ENCODE measurements around the gene DPYD.
"Not testable (repeated sequence)": the region's sequence is repeated elsewhere in the genome, so short reads cannot be mapped to it uniquely, and the experiment has no call there.

Gene DPYD

GRCh38 chr1:97351846-97352245 is 569.0 kb downstream of the DPYD start:
- TF ChIP-seq, protein P1, sequence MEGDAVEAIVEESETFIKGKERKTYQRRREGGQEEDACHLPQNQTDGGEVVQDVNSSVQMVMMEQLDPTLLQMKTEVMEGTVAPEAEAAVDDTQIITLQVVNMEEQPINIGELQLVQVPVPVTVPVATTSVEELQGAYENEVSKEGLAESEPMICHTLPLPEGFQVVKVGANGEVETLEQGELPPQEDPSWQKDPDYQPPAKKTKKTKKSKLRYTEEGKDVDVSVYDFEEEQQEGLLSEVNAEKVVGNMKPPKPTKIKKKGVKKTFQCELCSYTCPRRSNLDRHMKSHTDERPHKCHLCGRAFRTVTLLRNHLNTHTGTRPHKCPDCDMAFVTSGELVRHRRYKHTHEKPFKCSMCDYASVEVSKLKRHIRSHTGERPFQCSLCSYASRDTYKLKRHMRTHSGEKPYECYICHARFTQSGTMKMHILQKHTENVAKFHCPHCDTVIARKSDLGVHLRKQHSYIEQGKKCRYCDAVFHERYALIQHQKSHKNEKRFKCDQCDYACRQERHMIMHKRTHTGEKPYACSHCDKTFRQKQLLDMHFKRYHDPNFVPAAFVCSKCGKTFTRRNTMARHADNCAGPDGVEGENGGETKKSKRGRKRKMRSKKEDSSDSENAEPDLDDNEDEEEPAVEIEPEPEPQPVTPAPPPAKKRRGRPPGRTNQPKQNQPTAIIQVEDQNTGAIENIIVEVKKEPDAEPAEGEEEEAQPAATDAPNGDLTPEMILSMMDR (IDR thresholded peaks at IDR 0.05; ENCODE audit: control insufficient read depth, extremely low read depth, insufficient read depth), result no peak
- no peak overlapping the region for H3K4me3 ChIP-seq (ENCODE audit: low read depth, low read length)
- no peak for DNase-seq (ENCODE audit: low read depth)

DNA sequence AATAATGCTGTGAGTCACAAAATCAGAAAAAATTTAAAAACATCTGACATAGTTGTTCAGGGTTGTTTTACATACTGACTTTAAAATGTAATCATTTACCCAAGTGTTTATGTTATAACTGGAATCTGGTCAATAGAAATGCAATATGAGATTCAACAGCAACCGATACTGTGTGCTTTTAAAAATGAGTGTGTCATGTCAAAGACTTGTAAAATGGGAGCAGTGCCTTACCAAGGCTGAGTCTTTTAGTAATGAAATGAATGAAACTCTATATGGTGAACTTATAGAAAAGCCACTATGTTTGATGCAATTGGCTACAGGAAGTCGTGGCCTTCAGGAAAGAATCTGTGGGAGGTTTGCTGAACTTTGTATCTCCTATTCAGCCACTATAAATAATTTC is 570.2 kb downstream of the DPYD start:
- DNase-seq (ENCODE audit: low read depth), result no peak
- H3K4me3 ChIP-seq (ENCODE audit: low read depth, low read length), result no peak overlapping the region
- TF ChIP-seq, protein P1 (IDR thresholded peaks at IDR 0.05; ENCODE audit: control insufficient read depth, extremely low read depth, insufficient read depth), result no peak

- no peak overlapping the region for H3K4me3 ChIP-seq (ENCODE audit: low read depth, low read length)
- DNase-seq (ENCODE audit: low read depth), result no peak
- TF ChIP-seq, protein P1 (IDR thresholded peaks at IDR 0.05; ENCODE audit: control insufficient read depth, extremely low read depth, insufficient read depth), result no peak
These were observed 570.6 kb downstream of the DPYD start for GRCh38 chr1:97350241-97350640.

- H3K4me3 ChIP-seq (ENCODE audit: low read depth, low read length); DNase-seq (ENCODE audit: low read depth): not testable (repeated sequence)
These were observed 571.0 kb downstream of the DPYD start for GRCh38 chr1:97349794-97350193.

GRCh38 chr1:97348599-97349265 is 572.1 kb downstream of the DPYD start:
- TF ChIP-seq, protein P1 (IDR thresholded peaks at IDR 0.05; ENCODE audit: control insufficient read depth, extremely low read depth, insufficient read depth), result no peak
- H3K4me3 ChIP-seq (ENCODE audit: low read depth, low read length), result no peak overlapping the region
- DNase-seq (ENCODE audit: low read depth), result no peak

- TF ChIP-seq, protein P1 (IDR thresholded peaks at IDR 0.05; ENCODE audit: control insufficient read depth, extremely low read depth, insufficient read depth), result no peak
- no peak for DNase-seq (ENCODE audit: low read depth)
- no peak overlapping the region for H3K4me3 ChIP-seq (ENCODE audit: low read depth, low read length)
These were observed 579.9 kb downstream of the DPYD start for GRCh38 chr1:97340951-97341350.

DNA sequence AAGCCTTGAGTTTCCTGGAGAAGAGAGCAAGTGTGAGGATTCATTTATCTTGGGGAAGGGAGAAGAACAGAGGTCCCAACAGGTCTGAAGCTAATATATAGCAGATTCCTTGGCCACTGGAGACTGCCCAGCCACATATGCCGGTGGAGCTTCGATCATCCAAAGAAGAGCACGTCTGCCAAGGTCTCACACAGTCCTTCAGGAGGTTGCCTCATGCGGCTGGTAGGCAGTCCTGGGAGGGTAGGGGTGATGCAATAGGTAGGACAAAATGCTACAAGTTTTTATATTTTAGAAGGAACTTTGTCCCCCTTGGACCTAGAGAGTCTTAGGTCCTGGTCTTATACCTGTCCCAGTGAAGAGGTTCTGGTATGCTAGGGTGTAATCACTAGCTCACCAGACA is 582.5 kb downstream of the DPYD start:
- TF ChIP-seq, protein P1 (IDR thresholded peaks at IDR 0.05; ENCODE audit: control insufficient read depth, extremely low read depth, insufficient read depth), result no peak
- H3K4me3 ChIP-seq (ENCODE audit: low read depth, low read length), result no peak overlapping the region
- no peak for DNase-seq (ENCODE audit: low read depth)
